Activated CD8-positive, alpha-beta memory T cell treated with anti-CD3 and anti-CD28 coated beads, Interleukin-2, amount 50 U/mL, for 1 hour (primary cell): ENCODE results near the gene ACMSD.
"Not testable (repeated sequence)": the region's sequence is repeated elsewhere in the genome, so short reads cannot be mapped to it uniquely, and the experiment has no call there.

Experiments
- DNase-seq: peaks from one replicate; pipeline ENCODE4 v3.0.0-alpha.2; 2020; ENCODE audit errors: extremely low read depth

The ACMSD gene

DNA sequence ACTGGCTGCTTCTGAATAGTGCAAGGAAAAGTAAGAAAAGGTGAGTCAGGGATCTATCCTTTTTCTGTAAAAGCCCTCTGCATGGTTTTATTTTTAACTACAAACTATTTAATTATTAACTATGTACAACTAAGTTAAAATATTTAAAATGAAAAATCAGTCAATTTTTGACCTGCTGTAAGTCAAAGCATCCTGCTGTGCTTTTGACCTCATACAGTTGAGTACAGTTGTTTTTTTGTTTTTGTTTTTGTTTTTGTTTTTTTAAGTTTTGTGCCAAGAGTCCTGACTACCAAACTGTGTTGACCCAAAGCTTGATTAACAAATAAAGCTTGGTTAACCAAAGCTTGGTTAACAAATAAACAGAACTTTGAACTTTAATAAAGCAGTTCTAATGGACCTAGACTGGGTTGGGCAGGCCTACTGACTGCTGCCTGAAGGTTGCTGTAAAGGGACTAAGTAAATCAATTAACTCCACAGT, at the start of gene ACMSD:
Gene ACMSD, plus strand, starts transcription at position 474 of the 478 bp plus-strand sequence. CDS start 67 bp downstream, outside the sequence.
- no peak for DNase-seq

DNA sequence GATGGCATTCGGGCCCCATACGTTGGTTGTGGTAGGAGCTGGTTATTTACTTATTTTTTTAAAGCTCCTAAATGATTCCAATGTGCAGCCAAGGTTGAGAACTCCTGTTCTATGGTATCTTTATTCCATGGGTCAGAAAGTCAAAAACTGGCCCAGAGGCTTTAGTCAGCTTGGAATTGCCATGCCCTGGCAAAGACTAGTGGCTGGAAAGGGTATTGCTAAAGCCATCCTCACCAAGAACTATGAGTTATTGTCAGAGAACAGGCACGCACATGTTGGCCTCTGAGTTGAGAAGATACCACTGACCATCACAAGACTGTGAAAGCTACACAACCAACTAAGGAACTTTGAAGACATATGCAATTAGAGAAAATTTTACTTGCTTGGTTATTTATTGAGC, 47.9 kb upstream of the ACMSD start:
- DNase-seq, result no peak

DNA sequence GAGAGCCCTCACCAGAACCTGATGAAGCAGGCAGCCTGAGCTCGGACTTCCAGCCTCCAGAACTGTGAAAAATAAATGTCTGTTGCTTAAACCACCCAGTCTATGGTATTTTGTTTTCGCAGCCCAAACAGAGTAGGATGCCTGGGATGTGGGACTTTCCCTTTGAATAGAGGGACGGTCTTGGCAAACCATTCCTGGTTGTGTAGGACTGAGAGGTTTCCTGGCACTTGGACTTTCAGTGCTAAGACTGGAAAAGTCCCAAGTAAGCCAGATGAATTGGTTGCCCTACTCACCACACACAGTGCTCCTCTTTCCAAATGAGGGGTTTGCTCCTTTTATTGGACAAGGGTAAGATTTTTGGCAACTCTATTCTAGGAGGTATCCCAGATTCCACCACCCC, 46.8 kb upstream of the ACMSD start:
- DNase-seq, result no peak

DNA sequence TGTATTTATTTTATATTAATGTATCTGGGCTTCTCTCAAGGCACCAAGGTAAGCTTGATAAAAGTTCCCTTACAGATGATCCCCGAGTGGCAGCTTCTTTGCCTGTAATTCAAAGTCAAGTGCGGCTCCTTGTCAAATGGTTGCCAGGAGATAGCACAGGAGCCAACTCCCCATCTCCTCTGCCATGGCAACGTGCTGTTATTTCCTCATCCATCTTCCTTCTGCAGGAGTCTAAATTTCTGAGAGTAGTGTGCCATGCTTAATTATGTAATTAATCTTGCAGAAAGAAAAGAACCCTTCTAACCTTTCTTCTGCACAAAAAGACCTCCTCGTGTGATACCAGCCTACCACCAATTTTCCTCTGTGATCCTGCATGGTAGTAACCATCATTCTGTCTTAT, 46.2 kb upstream of the ACMSD start:
- DNase-seq, result no peak

DNA sequence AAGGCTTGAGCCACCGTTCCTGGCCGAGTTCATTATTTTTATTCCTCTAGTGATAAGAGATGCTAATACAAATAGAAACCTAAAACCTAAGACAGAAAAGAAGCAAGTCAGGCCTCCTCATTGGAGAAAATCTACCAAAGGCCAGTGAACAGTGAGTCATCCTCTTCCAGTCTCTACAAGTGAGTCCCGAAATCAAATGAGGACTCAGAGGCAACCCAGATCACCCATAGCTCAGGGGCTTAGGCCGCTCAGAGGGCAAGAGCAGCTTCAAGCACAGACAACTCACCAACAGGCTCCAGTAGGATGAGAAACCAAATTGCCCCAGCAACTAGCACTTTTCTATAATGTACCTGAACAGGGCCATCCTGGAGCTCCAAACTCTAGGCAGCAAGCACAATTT, 42.7 kb upstream of the ACMSD start:
- no peak for DNase-seq

DNA sequence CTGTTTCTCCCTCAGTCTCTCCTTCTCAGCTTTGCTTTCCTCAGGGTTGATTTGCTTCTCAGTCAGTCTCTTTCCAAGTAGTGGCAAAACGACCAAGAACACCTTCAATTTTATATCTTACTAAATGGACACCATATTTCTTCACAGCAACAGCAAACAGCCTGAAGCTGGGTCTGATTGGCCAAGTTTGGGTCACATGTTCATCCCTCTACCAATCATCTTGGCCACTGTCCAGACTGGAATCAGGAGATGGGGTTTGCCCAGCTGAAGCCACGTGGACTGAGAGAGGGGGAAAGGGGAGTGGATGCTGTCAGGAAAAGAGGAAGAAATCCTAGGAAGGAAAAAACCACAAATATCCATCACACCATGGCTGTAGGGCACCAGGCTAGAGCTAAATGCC, 42.0 kb upstream of the ACMSD start:
- no peak for DNase-seq

DNA sequence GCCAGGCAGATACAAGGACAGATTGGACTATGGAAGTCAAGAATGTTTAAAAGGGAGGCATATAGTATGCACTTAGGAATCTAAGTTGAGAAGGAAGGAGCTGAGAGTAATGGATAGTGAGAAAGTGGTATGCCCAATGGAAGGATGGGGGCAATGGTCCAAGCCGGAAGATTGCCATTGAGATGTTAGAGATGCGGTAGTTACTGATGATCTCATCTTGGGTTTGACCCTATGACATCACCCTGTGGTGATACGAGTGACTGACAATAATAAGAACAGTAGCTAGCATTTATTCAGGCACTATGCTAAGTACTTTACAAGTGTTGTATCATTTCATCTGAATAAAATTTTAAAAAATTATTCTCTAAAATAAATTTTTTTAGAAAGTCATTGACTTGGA, 38.5 kb upstream of the ACMSD start:
- no peak for DNase-seq

DNA sequence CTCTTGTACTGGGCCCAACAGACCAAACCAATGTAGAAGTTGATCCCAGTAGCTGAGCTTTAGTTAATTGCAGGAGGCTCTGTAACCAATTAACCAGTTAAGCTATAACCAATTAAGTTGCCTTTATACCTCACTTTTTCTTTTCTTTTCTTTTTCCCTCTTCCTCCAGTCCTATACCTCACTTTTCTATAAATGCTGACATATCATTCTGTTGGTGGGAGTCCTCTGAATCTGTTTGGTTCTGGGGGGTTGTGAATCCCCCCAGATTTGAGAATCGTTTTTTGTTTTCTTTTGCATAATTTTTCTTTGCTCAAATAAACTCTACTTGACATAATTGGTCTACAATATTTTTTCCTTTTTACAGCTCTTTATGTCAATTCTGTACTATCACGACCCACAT, 38.1 kb upstream of the ACMSD start:
- no peak for DNase-seq

DNA sequence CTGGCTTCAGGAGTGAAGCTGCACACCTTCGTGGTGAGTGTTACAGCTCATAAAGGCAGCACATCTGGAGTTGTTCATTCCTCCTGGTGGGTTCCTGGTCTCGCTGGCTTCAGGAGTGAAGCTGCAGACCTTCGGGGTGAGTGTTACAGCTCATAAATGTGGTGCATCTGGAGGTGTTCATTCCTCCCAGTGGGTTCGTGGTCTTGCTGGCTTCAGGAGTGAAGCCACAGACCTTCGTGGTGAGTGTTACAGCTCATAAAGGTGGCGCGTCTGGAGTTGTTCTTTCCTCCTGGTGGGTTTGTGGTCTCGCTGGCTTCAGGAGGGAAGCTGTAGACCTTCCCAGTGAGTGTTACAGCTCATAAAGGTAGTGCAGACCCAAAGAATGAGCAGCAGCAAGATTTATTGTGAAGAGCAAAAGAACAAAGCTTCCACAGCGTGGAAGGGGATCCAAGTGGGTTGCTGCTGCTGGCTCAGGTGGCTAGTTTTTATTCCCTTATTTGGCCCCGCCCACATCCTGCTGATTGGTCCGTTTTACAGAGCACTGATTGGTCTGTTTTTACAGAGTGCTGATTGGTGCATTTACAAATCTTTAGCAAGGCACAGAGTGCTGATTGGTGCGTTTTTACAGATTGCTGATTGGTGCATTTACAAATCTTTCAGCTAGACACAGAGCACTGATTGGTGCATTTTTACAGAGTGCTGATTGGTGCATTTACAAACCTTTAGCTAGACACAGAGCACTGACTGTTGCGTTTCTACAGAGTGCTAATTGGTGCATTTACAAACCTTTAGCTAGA, 34.6 kb upstream of the ACMSD start:
- not testable (repeated sequence) for DNase-seq

DNA sequence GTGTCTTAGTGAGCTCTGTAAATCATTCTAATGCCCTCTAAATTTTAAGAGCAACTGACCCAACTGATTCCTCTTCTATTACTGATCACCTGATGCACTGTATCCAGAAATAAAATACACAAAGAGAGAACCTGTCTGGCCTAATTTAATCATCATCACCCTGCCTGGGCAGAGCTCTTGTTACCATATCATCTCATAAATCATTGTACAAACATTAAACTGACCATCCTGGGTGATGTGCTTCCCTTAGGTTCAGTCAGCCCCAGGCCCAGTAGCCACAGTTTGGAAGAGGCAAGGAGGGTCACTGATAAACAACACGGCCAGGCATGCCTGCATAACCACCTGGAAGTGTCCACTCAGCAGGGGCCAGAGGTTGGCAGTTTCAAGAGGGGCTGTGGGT, 22.7 kb upstream of the ACMSD start:
- DNase-seq, result no peak

DNA sequence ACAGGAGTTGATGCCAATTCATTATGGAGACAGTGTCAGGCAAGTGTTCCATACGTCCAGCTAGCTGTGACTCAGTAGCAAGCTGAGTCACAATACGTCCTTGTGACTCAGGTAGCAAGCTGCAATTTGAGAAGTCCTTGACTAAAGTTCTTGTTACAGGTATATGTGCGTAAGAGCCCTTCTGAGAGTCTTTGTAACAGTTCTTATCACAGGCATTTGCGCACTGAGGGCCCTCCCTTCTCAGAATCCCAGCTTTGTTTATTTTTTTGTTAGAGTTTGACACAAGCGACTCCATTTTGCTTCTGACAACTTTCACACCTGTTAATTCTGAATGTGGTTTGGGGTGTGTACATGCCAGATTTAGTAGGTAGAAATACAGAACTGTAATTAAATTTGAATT, 20.1 kb upstream of the ACMSD start:
- no peak for DNase-seq

DNA sequence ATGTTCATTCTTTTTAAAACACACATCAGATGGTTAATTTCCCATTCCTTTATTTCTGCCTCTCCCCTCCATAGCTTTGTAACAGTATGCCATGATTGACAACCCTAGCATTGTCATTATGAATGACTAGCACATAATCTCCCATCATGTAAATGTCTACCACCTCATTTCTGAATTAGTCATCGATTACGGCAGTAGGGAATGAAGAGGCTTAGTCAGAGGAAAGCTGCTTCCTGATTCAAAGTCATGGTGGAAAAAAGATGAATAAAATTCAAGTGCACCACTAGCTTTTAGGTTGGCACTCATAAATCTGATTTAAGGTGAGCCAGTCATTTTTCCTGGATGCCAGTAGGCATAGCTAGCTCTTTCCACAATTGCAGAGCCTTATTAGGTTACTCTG, 19.1 kb upstream of the ACMSD start:
- DNase-seq, result no peak

DNA sequence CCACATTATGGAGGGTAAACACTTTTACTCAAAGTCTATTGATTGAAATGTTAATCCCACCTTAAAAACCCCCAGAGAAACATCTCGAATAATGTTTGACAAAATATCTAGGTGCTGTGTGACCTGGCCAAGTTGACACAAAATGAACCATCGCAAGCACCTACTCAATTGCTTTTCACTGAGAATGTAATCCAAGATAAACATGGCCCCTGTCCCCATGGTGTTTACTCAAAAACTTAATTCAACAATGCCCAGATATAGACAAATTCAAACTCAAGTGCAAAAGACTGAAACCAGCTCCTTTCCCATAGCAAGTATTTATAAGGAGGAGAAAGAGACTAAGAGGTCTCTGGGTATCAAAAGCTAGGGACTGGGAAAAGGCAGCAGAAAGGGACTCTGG, 15.0 kb upstream of the ACMSD start:
- no peak for DNase-seq

DNA sequence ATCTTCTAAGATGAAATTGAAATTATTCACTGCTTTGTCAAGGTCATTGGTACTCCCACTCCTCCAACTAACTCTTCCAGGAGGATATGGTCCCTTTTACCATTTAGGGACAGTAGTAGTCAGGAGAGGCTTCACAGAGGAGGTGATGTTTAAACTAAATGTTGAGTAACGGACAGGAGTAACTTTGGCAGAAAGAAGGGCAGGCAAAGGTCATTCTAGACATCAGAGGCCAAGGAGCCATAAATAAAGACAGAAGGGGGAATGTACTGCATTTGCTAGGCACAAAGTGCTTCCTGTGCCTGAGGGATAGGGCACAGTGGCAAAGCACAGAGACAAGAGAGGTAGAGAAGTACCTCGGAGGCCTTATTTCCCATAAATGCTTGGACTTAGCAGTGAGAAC, 14.6 kb upstream of the ACMSD start:
- DNase-seq, result no peak

DNA sequence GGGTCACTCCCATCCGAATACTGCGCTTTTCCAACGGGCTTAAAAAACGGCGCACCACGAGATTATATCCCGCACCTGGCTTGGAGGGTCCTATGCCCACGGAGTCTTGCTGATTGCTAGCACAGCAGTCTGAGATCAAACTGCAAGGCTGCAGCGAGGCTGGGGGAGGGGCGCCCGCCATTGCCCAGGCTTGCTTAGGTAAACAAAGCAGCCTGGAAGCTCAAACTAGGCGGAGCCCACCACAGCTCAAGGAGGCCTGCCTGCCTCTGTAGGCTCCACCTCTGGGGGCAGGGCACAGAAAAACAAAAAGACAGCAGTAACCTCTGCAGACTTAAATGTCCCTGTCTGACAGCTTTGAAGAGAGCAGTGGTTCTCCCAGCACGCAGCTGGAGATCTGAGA, 12.7 kb upstream of the ACMSD start:
- not testable (repeated sequence) for DNase-seq

DNA sequence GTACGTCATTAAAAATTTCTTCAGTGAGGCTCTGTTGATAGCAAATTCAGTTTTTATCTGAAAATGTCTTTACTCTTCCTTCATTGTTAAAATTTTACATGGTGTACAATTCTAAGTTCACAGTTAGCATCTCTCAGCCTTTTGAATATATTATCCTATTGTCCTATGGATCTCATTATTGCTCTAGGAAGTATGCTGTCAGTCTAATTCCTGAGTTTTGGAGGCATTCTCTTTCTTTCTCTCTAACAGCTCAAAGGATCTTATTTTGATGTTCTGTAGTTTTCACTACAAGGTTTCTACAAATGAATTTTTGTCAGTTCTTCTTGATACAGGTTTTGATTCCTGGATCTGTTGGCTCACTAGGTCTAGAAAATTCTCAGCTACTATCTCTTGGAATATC, 2.9 kb upstream of the ACMSD start:
- no peak for DNase-seq

DNA sequence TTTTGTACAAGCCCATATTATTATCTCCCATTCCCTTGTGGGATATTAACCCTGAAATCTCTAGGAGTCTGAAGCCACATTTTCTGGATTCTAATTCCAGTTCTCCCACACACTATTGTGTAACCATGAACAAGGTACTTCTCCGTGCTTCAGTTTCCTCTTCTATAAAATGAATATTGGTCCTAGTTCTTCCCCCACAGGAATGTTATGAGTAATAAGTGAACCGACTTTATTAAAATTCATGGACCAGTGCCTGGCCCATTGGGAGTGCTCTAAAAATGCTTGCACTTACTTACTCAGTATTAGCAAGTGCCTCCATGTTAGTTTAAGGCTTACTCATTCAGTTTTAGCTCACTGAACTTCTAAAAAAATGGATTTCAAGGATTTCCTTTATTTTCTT, 1.4 kb upstream of the ACMSD start:
- no peak for DNase-seq

DNA sequence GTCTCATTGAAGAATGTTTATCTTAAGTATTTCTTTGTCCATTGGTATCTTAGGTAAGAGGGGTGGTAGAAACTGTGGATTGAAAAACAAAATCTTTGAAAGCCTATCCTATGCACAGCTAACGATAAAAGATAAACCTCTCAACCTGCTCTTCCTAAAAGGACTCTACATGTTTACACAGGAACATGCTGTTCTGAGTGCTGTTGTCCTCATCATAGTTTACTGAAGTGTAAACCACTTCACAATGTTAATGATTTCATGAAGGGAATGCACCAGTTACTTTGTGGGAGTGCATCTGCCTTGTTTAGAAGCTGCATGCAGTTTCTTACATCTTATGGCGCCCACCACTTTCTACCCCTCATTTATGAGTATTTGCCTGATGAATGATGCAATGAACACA, 1.2 kb downstream of the ACMSD start:
- DNase-seq, result no peak

DNA sequence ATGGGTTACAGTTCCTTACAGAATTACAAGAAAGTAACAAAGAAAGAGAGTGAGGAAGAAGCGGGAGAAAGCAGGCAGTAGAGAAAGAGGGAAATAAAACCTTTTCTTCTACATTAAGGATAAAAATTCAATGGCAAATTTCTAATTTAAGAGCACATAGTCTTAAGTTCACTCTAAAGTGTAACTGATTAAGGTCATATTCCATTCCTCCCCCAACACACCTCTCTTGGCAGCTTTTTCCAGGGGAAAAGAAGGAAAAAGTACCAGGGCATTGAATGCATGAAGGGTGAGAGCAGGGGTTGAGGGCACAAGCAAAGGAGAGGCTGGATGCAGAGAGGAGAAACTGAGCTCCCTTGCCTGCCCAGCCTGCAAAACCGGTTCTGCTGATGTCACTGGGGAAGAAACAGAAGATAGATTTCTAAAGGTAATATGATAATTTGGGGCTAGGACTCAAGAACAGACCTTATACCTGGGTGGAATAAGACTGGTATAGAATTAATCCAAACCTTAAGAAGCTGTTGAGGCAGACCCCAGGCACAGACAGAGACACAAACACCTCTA, 4.6 kb downstream of the ACMSD start:
- DNase-seq, result no peak

DNA sequence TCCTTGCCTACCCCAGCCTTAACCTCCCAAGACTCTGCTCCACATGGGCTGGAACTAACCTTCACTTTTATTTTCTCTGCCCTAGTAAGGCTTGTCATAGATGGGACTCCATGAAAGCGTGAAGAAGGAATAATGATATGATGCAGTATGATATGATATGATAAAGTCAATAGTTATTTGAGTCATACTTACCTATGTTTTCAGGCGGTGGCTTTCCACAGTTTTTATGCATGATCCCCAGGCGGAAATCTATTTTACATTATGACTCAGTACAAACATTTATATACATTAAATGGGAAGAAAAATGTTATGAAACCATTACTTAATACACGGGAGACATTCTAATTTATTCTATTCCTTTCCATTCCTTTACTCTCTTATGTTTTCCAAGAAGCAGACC, 5.6 kb downstream of the ACMSD start:
- DNase-seq, result no peak

DNA sequence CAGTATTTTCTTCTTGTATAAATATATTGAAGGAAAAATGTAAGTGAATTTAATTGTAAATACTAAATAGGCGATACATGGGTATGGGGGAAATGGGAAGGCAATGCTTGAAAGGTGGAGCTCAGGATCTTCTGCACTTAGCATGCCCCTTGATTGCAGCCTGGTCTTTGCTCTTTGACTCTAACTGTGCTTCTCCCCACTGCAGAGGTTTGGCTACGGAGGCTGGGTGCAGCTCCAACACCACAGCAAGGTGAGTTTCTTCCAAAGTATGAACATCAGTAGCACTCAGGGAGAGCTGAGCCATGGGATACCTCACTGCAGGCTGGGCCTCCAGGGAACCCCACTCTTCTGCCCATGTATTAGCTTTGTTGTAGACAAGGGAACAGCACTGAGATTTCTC, 6.6 kb downstream of the ACMSD start:
- DNase-seq, result no peak

DNA sequence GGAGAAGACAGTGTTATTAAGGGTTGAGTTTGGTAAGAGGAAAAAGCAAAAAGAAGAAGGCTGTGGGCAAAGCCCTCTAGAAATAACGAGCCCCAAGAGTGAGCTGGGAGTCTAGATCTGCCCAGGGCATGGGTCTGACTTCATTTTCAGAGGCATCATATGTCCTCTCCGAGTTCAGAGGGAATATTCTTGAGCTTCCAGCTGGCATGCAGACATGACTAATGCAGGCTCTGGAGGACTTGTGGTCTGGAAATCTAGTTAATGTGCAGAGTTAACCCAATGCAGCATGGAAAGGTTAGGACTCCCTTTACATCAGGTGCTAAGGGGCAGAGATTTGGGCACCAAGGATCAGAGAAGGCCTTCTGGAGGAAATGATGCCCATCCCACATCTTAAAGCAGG, 7.3 kb downstream of the ACMSD start:
- no peak for DNase-seq

DNA sequence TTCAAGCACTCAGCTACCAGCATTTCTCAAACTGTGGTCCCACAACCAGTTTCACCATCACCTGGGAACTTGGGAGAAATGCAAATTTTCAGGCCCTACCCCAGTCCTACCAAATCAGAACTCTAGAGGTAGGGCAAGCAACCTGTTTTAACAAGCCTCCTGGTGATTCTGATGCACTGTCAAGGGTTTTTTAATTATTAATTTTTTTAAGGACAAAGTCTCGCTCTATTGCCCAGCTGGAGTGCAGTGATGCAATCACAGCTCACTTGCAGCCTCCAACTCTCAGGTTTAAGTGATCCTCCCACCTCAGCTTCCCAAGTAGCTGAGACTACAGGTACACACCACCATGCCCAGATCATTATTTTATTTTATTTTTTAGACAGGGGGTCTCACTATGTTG, 7.8 kb downstream of the ACMSD start:
- DNase-seq, result no peak

DNA sequence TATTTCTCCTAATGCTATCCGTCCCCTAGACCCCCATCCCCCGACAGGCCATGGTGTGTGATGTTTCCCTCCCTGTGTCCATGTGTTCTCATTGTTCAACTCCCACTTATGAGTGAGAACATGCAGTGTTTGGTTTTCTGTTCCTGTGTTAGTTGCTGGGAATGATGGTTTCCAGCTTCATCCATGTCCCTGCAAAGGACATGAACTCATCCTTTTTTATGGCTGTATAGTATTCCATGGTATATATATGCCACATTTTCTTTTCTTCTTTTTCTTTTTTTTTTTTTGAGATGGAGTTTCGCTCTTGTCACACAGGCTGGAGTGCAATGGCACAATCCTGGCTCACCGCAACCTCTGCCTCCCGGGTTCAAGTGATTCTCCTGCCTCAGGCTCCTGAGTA, 9.2 kb downstream of the ACMSD start:
- DNase-seq, result not testable (repeated sequence)
